Osteocyte (in vitro differentiated cells): ENCODE results near the gene ANO8. TPM values are rescaled to one million over a fixed set of nuclear protein-coding genes. Genes with fewer than 3 reads are reported as not detected.

Source experiments
- DNase-seq: peaks from one replicate; pipeline ENCODE4 v3.0.0; 2021; ENCODE audit warnings: mixed read lengths; ENCODE audit not compliant: unreplicated experiment; ENCODE audit errors: extremely low spot score
- H3K27ac Mint-ChIP-seq: one replicate; pipeline ENCODE4 v1.8.0; 2021; ENCODE audit warnings: mild to moderate bottlenecking, mixed read lengths; ENCODE audit not compliant: unreplicated experiment
- H3K27me3 Mint-ChIP-seq: one replicate; pipeline ENCODE4 v1.8.0; 2021; ENCODE audit warnings: mixed read lengths; ENCODE audit not compliant: unreplicated experiment
- H3K36me3 Mint-ChIP-seq: one replicate; pipeline ENCODE4 v1.8.0; 2021; ENCODE audit warnings: mixed read lengths; ENCODE audit not compliant: unreplicated experiment
- H3K4me1 Mint-ChIP-seq: one replicate; pipeline ENCODE4 v1.8.0; 2021; ENCODE audit warnings: mixed read lengths; ENCODE audit not compliant: unreplicated experiment
- H3K4me3 Mint-ChIP-seq: one replicate; pipeline ENCODE4 v1.8.0; 2021; ENCODE audit warnings: mild to moderate bottlenecking, moderate library complexity, mixed read lengths; ENCODE audit not compliant: unreplicated experiment
- H3K9me3 Mint-ChIP-seq: one replicate; pipeline ENCODE4 v1.8.0; 2021; ENCODE audit warnings: mixed read lengths; ENCODE audit not compliant: unreplicated experiment
- total RNA-seq: library from RNA; stranded (reverse); gene quantifications from 2 replicates; pipeline ENCODE4 v1.2.1, GENCODE V29; 2021
- TF ChIP-seq, protein P1 (sequence below): fragments of 200-600 bp; sonication (generic); IDR thresholded peaks from 2 replicates; pipeline ENCODE4 v1.5.0; 2021; ENCODE audit warnings: antibody characterized with exemption, mild to moderate bottlenecking, moderate library complexity

The ANO8 gene
- total RNA-seq, 1 donor from 2014 or later: 21.9 TPM

DNA sequence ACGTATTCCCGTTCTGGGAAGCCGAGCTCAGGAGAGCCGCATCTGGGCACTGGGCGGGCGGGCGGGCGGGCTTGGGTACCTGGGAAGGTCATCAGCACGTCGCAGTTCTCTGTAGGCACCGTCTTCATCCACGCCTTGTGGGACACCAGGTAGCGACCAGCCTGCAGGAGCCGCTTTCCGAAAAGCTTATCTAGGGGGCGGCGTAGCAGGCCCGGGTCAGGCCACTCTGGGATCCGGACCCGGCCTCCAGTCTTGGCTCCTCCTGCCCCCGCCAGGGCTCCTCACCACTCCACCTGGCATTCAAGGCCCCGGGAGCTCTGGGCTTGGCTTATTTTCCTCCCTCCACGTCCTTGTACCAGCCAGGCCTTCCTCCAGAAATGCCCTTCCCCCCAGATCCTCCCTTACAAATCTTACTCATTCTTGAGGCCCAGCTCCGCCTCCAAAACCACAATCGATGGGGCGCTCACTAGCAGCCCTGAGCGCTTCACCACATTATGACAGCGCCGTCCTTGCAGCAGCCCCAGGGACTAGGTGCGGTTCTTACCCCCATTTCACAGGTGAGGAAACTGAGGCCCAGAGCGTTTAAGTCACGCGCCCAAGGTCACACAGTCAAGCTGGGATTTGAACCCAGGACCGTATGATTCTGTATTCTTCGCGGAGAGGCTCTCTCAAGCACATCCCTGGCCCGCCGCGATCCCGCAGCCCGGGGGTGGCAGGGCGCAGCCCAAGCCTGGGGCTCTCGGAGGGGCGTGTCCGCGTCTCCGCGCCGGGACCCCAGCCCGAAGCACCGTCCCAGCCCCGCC is 843 bp downstream of the ANO8 start:
- H3K27me3 Mint-ChIP-seq: no peaks in the 10 kb centered on the region
- TF ChIP-seq, protein P1, sequence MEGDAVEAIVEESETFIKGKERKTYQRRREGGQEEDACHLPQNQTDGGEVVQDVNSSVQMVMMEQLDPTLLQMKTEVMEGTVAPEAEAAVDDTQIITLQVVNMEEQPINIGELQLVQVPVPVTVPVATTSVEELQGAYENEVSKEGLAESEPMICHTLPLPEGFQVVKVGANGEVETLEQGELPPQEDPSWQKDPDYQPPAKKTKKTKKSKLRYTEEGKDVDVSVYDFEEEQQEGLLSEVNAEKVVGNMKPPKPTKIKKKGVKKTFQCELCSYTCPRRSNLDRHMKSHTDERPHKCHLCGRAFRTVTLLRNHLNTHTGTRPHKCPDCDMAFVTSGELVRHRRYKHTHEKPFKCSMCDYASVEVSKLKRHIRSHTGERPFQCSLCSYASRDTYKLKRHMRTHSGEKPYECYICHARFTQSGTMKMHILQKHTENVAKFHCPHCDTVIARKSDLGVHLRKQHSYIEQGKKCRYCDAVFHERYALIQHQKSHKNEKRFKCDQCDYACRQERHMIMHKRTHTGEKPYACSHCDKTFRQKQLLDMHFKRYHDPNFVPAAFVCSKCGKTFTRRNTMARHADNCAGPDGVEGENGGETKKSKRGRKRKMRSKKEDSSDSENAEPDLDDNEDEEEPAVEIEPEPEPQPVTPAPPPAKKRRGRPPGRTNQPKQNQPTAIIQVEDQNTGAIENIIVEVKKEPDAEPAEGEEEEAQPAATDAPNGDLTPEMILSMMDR: no peak
- H3K4me3 Mint-ChIP-seq: peak overlapping the region; percentile 86
- no peaks in the 10 kb centered on the region for H3K36me3 Mint-ChIP-seq
- no peak for DNase-seq
- H3K9me3 Mint-ChIP-seq: no peaks in the 10 kb centered on the region
- H3K27ac Mint-ChIP-seq: peak overlapping the region; percentile 68
- H3K4me1 Mint-ChIP-seq: peaks cover 23% of the 10 kb centered on the region

DNA sequence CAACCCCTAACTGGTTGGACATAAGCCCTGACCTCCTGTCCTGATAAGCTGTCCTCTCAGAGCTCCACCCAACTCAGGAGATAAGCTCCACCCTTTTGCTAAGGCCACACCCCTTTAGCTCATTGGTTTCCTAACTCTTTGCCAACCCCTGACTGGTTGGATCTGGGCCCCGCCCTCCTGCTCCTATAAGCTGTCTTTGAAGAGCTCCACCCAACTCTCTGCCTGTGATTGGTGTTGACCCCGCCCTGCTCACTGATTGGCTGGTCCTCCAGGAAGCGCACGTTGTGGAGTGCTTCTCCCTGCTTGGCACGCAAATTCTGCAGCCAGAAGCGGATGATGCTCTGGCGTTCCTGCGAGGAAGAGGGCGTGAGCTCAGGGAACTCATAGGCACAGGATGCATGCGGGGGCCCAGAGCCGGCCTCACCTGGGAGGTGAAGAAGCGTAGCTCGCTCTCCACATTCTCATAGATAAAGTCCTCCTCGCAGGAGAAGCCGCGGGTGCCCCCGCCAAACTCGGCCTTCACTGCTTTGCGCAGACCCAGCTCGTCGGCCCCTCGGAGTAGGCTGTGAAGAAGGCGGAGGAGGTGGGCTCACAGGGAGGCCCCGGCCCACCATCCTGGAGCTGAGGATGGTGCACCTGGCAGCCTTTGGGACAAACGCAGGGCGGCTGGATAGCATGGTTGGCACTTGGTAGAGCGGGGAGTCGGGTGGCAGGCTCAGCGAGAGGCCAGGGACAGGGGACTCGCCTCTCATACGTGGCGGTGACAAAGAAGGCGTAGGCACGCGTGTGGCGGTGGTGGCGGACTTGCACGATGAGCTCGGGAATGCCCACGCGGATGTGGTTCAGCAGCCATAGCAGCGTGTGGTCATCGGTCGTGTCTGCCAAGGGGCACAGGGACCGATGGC is 1.7 kb downstream of the ANO8 start:
- DNase-seq: no peak
- TF ChIP-seq, protein P1: no peak
- Mint-ChIP-seq H3K4me3 (peak overlapping the region; percentile 40), H3K9me3 (no peaks in the 10 kb centered on the region), H3K27me3 (no peaks in the 10 kb centered on the region), H3K27ac (no peak overlapping the region), H3K4me1 (peaks cover 19% of the 10 kb centered on the region), H3K36me3 (no peaks in the 10 kb centered on the region)

DNA sequence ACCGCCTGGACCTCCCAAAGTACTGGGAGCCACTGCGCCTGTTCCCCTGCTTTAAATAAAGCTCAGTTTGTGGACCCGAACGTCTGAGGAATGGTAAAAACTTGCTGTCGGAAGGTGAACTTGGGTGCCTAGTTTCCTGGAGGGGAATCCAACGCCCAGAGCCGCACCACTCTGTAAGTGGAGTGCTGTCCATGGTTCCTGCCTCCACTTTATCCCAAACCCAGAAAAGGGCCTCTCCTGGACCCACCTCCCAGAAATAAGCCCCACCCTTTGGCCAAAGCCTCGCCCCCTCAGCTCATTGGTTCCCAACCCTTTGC is 2.3 kb downstream of the ANO8 start:
- no peaks in the 10 kb centered on the region for H3K9me3 Mint-ChIP-seq

DNA sequence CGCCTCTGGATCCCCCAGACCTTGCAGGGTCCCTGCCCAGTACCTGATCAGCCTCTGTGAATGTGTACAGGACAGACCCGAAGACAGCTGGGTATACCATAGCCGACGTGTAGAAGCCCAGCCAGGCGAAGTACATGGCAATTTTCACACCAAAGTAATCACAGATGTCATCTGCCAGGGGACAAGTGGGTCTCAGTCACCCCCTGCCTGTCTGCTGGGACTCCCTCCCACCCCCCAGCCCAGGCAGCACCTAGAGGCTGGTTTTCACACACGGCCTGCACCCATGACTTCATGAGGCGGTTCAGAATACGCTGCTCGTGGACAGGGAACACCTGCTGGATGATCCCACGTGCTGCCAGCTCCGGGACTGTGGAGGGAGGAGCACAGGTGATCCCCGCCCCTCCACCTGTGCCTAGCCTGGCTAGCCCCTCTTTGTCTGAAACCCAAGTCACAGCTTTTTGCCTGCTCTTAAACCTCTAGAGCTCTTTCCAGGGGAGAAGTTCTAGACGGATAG is 3.6 kb downstream of the ANO8 start:
- TF ChIP-seq, protein P1: no peak
- H3K27me3 Mint-ChIP-seq: no peaks in the 10 kb centered on the region
- no peak for DNase-seq
- no peak overlapping the region for H3K4me3 Mint-ChIP-seq
- no peak overlapping the region for H3K27ac Mint-ChIP-seq
- H3K9me3 Mint-ChIP-seq: no peaks in the 10 kb centered on the region
- no peaks in the 10 kb centered on the region for H3K36me3 Mint-ChIP-seq
- H3K4me1 Mint-ChIP-seq: peaks cover 15% of the 10 kb centered on the region

More for the DNA sequence above, 2.3 kb downstream of the ANO8 start:
- Mint-ChIP-seq H3K36me3 (no peaks in the 10 kb centered on the region), H3K27me3 (no peaks in the 10 kb centered on the region), H3K27ac (no peak overlapping the region), H3K4me3 (no peak overlapping the region), H3K4me1 (peaks cover 17% of the 10 kb centered on the region)
- TF ChIP-seq, protein P1: no peak
- no peak for DNase-seq
